WTC11 (cell line): ENCODE data around the gene OSBP2. TPM values are rescaled to one million over a fixed set of nuclear protein-coding genes. Genes with fewer than 3 reads are reported as not detected.

Experiments used
- ATAC-seq: fragments of 200-7000 bp; cut with Tn5 transposase; 2 replicates; pipeline ENCODE4 v1.10.0; 2021; ENCODE audit warnings: mild to moderate bottlenecking, moderate library complexity
- CTCF ChIA-PET: fragments of 300-600 bp; sonication (Branson Sonifier 250); formaldehyde crosslinking; loops from one replicate; lab custom pipeline; 2021; ENCODE audit warnings: antibody characterized with exemption; lab: Charles Lee
- POLR2A ChIA-PET: fragments of 350-600 bp; sonication (Branson Sonifier 250); formaldehyde crosslinking; loops from one replicate; lab custom pipeline; 2021; ENCODE audit warnings: antibody characterized with exemption; lab: Charles Lee
- DNase-seq: peaks from one replicate; pipeline ENCODE4 v3.0.0; 2021; ENCODE audit warnings: low spot score
- H3K27ac Mint-ChIP-seq: 2 replicates; pipeline ENCODE4 v1.8.0; 2021; ENCODE audit warnings: mixed read lengths
- H3K27me3 Mint-ChIP-seq: 2 replicates; pipeline ENCODE4 v1.8.0; 2021; ENCODE audit warnings: low read depth, mild to moderate bottlenecking, moderate library complexity, mixed read lengths
- H3K36me3 Mint-ChIP-seq: 2 replicates; pipeline ENCODE4 v1.8.0; 2021; ENCODE audit warnings: mixed read lengths
- H3K4me1 Mint-ChIP-seq: 2 replicates; pipeline ENCODE4 v1.8.0; 2022; ENCODE audit warnings: mixed read lengths
- H3K4me3 Mint-ChIP-seq: 2 replicates; pipeline ENCODE4 v1.8.0; 2021; ENCODE audit warnings: mild to moderate bottlenecking, moderate library complexity, mixed read lengths
- H3K9me3 Mint-ChIP-seq: 2 replicates; pipeline ENCODE4 v1.8.0; 2021; ENCODE audit warnings: mixed read lengths
- CBFB ChIP-seq: sonication (generic); formaldehyde crosslinking; IDR thresholded peaks from 2 replicates; pipeline ENCODE4 v1.8.1; 2022; ENCODE audit warnings: mild to moderate bottlenecking, low read depth, missing genetic modification reagents
- ETV6 ChIP-seq: sonication (generic); formaldehyde crosslinking; IDR thresholded peaks from 2 replicates; pipeline ENCODE4 v1.8.1; 2022; ENCODE audit warnings: mild to moderate bottlenecking, missing genetic modification reagents
- FOXP1 ChIP-seq: sonication (generic); formaldehyde crosslinking; IDR thresholded peaks from 2 replicates; pipeline ENCODE4 v1.8.0; 2022; ENCODE audit warnings: missing genetic modification reagents, mild to moderate bottlenecking, moderate library complexity, borderline replicate concordance
- GABPB1 ChIP-seq: sonication (generic); formaldehyde crosslinking; IDR thresholded peaks from 2 replicates; pipeline ENCODE4 v1.8.1; 2023; ENCODE audit warnings: mild to moderate bottlenecking, missing genetic modification reagents
- JAZF1 ChIP-seq: fragments of 250-450 bp; sonication (Bioruptor Pico); IDR thresholded peaks from 2 replicates; pipeline ENCODE4 v1.9.0; 2021; ENCODE audit warnings: moderate library complexity, mild to moderate bottlenecking, inconsistent platforms
- JUN ChIP-seq: sonication (generic); formaldehyde crosslinking; IDR thresholded peaks from 2 replicates; pipeline ENCODE4 v1.8.0; 2023; ENCODE audit warnings: mild to moderate bottlenecking, missing genetic modification reagents
- MYBL2 ChIP-seq: sonication (generic); formaldehyde crosslinking; IDR thresholded peaks from 2 replicates; pipeline ENCODE4 v1.8.1; 2023; ENCODE audit warnings: mild to moderate bottlenecking, moderate library complexity, missing genetic modification reagents
- RELA ChIP-seq: sonication (generic); formaldehyde crosslinking; IDR thresholded peaks from 2 replicates; pipeline ENCODE4 v1.8.1; 2022; ENCODE audit warnings: missing genetic modification reagents, mild to moderate bottlenecking, borderline replicate concordance
- ZNF138 ChIP-seq: sonication (generic); formaldehyde crosslinking; conservative IDR thresholded peaks from 2 replicates; pipeline ENCODE4 v1.8.1; 2022; ENCODE audit warnings: mild to moderate bottlenecking, moderate library complexity, missing genetic modification reagents
- ZNF317 ChIP-seq: sonication (generic); formaldehyde crosslinking; IDR thresholded peaks from 2 replicates; pipeline ENCODE4 v1.8.1; 2023; ENCODE audit warnings: low read depth, mild to moderate bottlenecking, moderate library complexity, missing genetic modification reagents, borderline replicate concordance
- ZNF423 ChIP-seq: fragments of 250-450 bp; sonication (Bioruptor Pico); IDR thresholded peaks from 2 replicates; pipeline ENCODE4 v2.1.2; 2022; ENCODE audit warnings: mild to moderate bottlenecking, moderate library complexity
- total RNA-seq: library from RNA; stranded (reverse); gene quantifications from 3 replicates; pipeline ENCODE4 v1.2.3, GENCODE V29; 2021
- TF ChIP-seq, protein P1 (sequence below): fragments of 200-600 bp; IDR thresholded peaks from 2 replicates; pipeline ENCODE4 v1.8.0; 2022; ENCODE audit warnings: antibody characterized with exemption
- TF ChIP-seq, protein P2 (sequence below): fragments of 250-450 bp; sonication (Bioruptor Pico); IDR thresholded peaks from 2 replicates; pipeline ENCODE4 v1.8.0; 2021; ENCODE audit warnings: mild to moderate bottlenecking
- TF ChIP-seq, protein P3 (sequence below): fragments of 250-450 bp; sonication (Bioruptor Pico); IDR thresholded peaks from 2 replicates; pipeline ENCODE4 v1.9.0; 2021; ENCODE audit warnings: moderate library complexity, mild to moderate bottlenecking, inconsistent platforms, borderline replicate concordance
- TF ChIP-seq, protein P4 (sequence below): sonication (generic); formaldehyde crosslinking; IDR thresholded peaks from 2 replicates; pipeline ENCODE4 v1.8.1; 2023; ENCODE audit warnings: mild to moderate bottlenecking, missing genetic modification reagents
- TF ChIP-seq, protein P5 (sequence below): sonication (generic); formaldehyde crosslinking; IDR thresholded peaks from 2 replicates; pipeline ENCODE4 v1.8.0; 2022; ENCODE audit warnings: mild to moderate bottlenecking, missing genetic modification reagents
- TF ChIP-seq, protein P6 (sequence below): fragments of 250-450 bp; sonication (Bioruptor Pico); conservative IDR thresholded peaks from 2 replicates; pipeline ENCODE4 v1.9.0; 2021; ENCODE audit warnings: mild to moderate bottlenecking
- TF ChIP-seq, protein P7 (sequence below): sonication (generic); formaldehyde crosslinking; conservative IDR thresholded peaks from 2 replicates; pipeline ENCODE4 v1.8.1; 2022; ENCODE audit warnings: mild to moderate bottlenecking, missing genetic modification reagents

OSBP2 gene
- total RNA-seq, 1 experiment from 2014 or later = 4.1 TPM

DNA sequence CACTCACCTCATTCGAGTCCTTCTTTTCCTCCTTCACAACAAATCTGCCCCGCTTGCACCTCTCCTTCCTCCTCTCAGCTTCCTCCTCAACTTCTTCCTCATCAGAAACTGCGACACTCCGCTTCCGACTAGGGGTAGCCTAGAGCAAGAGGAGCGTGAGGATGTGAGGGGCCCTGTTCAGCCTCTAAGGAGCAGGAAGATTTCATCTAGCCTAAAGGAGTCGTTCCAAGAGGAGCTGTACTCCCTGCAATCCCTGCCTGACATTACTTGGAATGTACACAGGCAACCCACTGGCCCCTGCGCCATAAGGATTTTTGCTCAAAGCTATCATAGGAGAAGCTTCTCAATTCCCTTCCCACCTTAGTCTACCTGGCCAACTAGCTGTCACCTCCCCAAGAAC is 239.4 kb downstream of the OSBP2 start:
- ChIA-PET POLR2A (no interaction called here), CTCF (no interaction called here)
- Mint-ChIP-seq H3K9me3 (no peaks in the 10 kb centered on the region), H3K4me1 (no peaks in the 10 kb centered on the region), H3K36me3 (peaks cover 79% of the 10 kb centered on the region), H3K4me3 (no peak overlapping the region), H3K27ac (no peak overlapping the region), H3K27me3 (no peaks in the 10 kb centered on the region)
- ATAC-seq = no peak
- no peak for TF ChIP-seq ZNF317 (CRISPR knock-in tag)
- TF ChIP-seq, protein P1, sequence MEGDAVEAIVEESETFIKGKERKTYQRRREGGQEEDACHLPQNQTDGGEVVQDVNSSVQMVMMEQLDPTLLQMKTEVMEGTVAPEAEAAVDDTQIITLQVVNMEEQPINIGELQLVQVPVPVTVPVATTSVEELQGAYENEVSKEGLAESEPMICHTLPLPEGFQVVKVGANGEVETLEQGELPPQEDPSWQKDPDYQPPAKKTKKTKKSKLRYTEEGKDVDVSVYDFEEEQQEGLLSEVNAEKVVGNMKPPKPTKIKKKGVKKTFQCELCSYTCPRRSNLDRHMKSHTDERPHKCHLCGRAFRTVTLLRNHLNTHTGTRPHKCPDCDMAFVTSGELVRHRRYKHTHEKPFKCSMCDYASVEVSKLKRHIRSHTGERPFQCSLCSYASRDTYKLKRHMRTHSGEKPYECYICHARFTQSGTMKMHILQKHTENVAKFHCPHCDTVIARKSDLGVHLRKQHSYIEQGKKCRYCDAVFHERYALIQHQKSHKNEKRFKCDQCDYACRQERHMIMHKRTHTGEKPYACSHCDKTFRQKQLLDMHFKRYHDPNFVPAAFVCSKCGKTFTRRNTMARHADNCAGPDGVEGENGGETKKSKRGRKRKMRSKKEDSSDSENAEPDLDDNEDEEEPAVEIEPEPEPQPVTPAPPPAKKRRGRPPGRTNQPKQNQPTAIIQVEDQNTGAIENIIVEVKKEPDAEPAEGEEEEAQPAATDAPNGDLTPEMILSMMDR = no peak
- TF ChIP-seq, protein P2, sequence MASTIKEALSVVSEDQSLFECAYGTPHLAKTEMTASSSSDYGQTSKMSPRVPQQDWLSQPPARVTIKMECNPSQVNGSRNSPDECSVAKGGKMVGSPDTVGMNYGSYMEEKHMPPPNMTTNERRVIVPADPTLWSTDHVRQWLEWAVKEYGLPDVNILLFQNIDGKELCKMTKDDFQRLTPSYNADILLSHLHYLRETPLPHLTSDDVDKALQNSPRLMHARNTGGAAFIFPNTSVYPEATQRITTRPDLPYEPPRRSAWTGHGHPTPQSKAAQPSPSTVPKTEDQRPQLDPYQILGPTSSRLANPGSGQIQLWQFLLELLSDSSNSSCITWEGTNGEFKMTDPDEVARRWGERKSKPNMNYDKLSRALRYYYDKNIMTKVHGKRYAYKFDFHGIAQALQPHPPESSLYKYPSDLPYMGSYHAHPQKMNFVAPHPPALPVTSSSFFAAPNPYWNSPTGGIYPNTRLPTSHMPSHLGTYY (CRISPR knock-in tag) = no peak
- no peak for TF ChIP-seq ZNF423 (CRISPR knock-in tag)
- TF ChIP-seq ZNF138 (CRISPR knock-in tag) = no peak
- no peak for TF ChIP-seq CBFB (CRISPR knock-in tag)
- TF ChIP-seq, protein P3, sequence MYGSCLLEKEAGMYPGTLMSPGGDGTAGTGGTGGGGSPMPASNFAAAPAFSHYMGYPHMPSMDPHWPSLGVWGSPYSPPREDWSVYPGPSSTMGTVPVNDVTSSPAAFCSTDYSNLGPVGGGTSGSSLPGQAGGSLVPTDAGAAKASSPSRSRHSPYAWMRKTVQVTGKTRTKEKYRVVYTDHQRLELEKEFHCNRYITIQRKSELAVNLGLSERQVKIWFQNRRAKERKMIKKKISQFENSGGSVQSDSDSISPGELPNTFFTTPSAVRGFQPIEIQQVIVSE (CRISPR knock-in tag) = no peak
- no peak for TF ChIP-seq JAZF1 (CRISPR knock-in tag)
- TF ChIP-seq MYBL2 = no peak
- TF ChIP-seq, protein P4, sequence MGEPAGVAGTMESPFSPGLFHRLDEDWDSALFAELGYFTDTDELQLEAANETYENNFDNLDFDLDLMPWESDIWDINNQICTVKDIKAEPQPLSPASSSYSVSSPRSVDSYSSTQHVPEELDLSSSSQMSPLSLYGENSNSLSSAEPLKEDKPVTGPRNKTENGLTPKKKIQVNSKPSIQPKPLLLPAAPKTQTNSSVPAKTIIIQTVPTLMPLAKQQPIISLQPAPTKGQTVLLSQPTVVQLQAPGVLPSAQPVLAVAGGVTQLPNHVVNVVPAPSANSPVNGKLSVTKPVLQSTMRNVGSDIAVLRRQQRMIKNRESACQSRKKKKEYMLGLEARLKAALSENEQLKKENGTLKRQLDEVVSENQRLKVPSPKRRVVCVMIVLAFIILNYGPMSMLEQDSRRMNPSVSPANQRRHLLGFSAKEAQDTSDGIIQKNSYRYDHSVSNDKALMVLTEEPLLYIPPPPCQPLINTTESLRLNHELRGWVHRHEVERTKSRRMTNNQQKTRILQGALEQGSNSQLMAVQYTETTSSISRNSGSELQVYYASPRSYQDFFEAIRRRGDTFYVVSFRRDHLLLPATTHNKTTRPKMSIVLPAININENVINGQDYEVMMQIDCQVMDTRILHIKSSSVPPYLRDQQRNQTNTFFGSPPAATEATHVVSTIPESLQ (CRISPR knock-in tag) = no peak
- no peak for TF ChIP-seq ETV6 (CRISPR knock-in tag)
- DNase-seq = no peak

DNA sequence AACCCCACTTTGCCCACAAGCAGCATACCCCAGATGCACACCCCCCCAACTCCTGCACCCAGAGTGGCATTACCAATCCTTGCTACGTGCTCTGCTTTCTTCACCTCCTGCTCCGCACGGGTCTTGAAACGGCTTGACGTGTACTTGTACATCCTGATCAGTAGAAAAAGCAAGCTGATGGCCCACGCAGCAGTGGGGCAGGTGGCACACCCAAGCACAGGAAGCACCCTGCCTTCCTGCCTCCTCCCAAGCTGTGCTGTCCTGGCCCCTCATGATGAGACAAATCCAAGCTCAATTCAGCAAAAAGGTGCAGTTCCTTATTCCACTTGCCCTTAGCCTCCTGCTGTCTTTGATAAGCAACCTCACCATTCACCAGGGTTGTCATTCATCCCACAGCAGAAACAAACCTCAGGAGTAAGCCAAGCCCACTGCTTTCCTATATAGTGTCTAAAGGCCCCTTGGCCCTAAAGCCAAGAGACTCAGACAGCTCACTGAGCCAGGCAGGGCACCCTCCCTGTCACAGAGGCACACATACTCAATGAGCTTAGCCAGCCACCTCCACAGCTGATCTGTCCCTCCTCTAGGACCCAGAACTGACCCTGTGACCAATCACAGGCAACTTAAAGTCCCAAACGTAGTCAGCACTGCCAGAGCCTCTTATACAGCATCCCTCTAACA is 246.2 kb downstream of the OSBP2 start:
- H3K4me1 Mint-ChIP-seq = no peaks in the 10 kb centered on the region
- ChIA-PET POLR2A (no interaction called here), CTCF (interaction anchor here (1.0 kb wide), 2 partner anchors 94 to 164 kb away, joined by 4 read pairs; no protein-coding TSS in a partner anchor)
- ATAC-seq (no peak), DNase-seq (no peak)
- no peak overlapping the region for H3K27ac Mint-ChIP-seq
- no peaks in the 10 kb centered on the region for H3K9me3 Mint-ChIP-seq
- no peak overlapping the region for H3K4me3 Mint-ChIP-seq
- H3K27me3 Mint-ChIP-seq = no peaks in the 10 kb centered on the region
- peaks cover 89% of the 10 kb centered on the region for H3K36me3 Mint-ChIP-seq
- TF ChIP-seq, protein P5, sequence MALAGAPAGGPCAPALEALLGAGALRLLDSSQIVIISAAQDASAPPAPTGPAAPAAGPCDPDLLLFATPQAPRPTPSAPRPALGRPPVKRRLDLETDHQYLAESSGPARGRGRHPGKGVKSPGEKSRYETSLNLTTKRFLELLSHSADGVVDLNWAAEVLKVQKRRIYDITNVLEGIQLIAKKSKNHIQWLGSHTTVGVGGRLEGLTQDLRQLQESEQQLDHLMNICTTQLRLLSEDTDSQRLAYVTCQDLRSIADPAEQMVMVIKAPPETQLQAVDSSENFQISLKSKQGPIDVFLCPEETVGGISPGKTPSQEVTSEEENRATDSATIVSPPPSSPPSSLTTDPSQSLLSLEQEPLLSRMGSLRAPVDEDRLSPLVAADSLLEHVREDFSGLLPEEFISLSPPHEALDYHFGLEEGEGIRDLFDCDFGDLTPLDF = no peak
- no peak for TF ChIP-seq FOXP1 (CRISPR knock-in tag)
- TF ChIP-seq, protein P6, sequence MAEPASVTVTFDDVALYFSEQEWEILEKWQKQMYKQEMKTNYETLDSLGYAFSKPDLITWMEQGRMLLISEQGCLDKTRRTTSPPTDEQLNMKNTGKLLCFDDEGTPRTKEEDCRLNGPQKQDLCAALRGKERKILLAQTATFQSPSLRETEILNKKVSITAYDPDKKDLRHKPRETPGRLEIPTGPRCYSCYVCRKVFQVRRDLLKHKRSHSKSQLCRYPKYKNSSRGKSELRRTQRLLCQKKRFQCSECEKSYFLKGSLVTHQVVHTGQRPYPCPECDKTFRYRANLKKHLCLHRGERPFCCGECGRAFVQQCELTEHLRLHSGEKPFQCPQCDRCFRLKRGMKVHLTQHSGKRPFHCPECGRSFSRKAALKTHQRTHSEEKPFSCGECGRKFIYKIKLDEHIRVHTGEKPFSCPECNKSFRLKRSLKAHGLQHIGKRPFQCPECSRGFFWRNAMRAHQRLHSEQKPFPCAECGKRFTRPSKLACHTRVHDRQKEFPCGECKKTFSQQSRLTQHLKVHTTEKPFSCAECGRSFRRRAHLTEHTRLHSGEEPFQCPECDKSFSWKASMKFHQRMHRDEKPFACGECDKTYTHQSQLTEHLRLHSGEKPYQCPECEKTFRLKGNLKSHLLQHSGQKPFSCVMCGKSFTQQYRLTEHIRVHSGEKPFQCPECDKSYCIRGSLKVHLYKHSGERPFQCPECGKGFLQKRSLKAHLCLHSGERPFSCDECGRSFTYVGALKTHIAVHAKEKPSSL (CRISPR knock-in tag) = no peak
- TF ChIP-seq, protein P7, sequence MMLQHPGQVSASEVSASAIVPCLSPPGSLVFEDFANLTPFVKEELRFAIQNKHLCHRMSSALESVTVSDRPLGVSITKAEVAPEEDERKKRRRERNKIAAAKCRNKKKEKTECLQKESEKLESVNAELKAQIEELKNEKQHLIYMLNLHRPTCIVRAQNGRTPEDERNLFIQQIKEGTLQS (CRISPR knock-in tag) = no peak
- no peak for TF ChIP-seq GABPB1 (CRISPR knock-in tag)
- no peak for TF ChIP-seq RELA
- TF ChIP-seq JUN (CRISPR knock-in tag) = no peak
